HFF-Myc (cell line): ENCODE results near the gene ADCY9.

Source experiments
- DNase-seq: peaks from one replicate; pipeline ENCODE4 v3.0.0-alpha.2; 2011; ENCODE audit warnings: low read depth; ENCODE audit errors: extremely low read depth
- H3K4me3 ChIP-seq: replicated peaks from 2 replicates; pipeline ENCODE4 v1.5.1; 2011; ENCODE audit warnings: low read depth, mild to moderate bottlenecking, control low read depth, low read length
- TF ChIP-seq, protein P1 (sequence below): IDR thresholded peaks from 2 replicates; pipeline ENCODE4 v1.5.1; 2012; ENCODE audit warnings: mild to moderate bottlenecking, low read depth, low read length, control low read depth; ENCODE audit errors: missing control alignments

The ADCY9 gene

DNA sequence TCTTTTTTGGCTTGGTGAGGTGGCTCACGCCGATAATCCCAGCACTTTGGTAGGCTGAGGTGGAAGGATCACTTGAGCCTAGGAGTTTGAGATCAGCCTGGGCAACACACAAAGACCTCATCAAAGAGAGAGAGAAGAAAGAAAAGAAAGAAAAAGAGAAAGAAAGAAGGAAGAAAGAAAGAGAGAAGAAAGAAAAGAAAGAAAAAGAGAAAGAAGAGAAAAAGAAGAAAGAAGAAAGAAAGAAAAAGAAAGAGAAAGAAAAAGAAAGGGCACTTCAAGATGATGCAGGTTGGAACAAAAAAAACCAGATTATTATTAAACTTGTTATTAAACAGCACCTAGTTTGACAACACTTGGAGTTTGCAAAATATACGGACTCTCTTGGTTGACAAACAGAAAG, 21.2 kb upstream of the ADCY9 start:
- DNase-seq, result no peak
- no peak overlapping the region for H3K4me3 ChIP-seq
- TF ChIP-seq, protein P1, sequence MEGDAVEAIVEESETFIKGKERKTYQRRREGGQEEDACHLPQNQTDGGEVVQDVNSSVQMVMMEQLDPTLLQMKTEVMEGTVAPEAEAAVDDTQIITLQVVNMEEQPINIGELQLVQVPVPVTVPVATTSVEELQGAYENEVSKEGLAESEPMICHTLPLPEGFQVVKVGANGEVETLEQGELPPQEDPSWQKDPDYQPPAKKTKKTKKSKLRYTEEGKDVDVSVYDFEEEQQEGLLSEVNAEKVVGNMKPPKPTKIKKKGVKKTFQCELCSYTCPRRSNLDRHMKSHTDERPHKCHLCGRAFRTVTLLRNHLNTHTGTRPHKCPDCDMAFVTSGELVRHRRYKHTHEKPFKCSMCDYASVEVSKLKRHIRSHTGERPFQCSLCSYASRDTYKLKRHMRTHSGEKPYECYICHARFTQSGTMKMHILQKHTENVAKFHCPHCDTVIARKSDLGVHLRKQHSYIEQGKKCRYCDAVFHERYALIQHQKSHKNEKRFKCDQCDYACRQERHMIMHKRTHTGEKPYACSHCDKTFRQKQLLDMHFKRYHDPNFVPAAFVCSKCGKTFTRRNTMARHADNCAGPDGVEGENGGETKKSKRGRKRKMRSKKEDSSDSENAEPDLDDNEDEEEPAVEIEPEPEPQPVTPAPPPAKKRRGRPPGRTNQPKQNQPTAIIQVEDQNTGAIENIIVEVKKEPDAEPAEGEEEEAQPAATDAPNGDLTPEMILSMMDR, result no peak

DNA sequence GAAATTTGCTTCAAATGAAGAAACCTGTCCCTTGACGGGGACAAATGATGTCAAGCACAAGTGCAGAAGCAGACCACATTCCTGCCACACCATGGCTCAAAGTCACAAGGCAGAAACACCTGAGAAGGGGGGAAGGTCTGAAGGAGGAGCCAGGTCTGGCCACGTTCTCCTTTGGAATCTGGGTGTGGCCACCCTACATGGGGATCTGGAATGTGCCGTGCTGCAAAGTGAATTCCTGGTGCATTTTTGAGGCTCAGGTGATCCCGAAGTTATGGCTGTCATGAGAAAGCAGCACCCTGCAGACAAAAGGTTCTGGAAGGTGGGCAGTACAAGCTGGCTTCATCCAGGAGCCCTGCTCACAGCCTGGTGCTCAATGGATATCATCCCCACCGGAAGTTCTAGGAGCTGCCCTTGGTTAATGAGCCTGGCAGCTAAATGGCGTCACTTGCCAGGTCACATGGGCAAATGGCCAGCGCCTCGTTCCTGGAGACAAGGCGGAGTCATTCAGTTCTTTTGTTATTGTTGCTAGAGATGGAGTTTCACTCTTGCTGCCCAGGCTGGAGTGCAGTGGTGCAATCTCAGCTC, 20.1 kb upstream of the ADCY9 start:
- no peak for DNase-seq
- TF ChIP-seq, protein P1, result no peak
- H3K4me3 ChIP-seq, result no peak overlapping the region

DNA sequence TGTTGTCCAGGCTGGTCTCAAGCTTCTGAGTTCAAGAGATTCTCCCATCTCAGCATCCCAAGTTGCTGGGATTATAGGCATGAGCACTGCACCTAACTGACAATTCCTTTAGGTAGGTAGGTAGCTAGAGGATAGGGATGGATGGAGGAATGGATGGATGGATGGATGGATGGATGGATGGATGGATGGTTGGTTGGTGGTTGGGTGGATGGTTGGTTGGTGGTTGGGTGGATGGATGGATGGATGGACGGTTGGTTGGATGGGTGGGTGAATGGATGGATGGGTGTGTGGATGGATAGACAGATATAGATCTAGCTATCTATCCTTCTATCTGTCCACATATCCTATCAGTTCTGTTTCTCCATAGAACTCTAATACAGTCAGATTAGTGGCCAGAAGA, 19.3 kb upstream of the ADCY9 start:
- DNase-seq, result no peak
- H3K4me3 ChIP-seq, result no peak overlapping the region
- TF ChIP-seq, protein P1, result no peak

DNA sequence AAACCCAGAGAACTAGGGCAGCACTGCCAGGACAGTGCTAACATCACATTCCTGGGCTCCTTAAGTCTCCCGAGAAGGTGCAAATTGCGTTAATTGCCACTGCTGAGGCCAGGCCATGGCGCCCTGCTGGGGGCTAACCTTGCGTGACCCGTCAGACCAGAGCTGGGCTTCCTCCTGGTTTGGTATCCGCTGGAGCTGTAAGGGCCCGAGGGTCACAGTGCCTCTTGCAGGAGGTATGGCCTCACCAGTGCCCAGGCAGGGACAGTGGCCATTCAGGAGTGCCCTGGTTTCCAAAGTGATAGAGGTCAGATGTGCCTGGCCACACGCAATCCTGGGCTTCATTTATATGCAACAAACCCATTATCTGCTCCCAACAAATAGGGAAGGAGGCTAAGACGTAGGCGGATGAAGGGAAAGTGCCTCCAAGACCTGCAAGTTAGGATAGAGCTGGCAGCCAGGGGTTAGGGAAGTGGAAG, 17.7 kb upstream of the ADCY9 start:
- TF ChIP-seq, protein P1, result no peak
- no peak overlapping the region for H3K4me3 ChIP-seq
- DNase-seq, result no peak

DNA sequence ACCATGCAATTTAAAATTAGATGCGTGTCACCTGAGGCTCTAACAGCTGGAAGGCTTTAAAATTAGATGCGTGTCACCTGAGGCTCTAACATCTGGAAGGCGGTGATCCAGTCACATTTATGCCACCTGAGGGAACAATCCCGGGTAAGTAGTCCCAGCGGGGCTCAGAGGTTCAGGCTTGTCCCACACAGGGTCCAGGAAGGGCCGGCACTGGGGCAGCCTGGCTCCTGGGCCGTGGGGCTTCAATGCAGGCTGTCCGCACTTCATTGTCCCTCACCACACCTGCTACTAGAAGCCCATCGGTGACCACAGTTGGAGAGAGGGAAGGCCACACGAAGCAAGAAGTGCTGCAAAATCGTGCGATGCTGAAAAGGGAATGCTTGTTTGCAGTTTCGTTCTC, 15.4 kb upstream of the ADCY9 start:
- no peak overlapping the region for H3K4me3 ChIP-seq
- DNase-seq, result no peak
- TF ChIP-seq, protein P1, result no peak

DNA sequence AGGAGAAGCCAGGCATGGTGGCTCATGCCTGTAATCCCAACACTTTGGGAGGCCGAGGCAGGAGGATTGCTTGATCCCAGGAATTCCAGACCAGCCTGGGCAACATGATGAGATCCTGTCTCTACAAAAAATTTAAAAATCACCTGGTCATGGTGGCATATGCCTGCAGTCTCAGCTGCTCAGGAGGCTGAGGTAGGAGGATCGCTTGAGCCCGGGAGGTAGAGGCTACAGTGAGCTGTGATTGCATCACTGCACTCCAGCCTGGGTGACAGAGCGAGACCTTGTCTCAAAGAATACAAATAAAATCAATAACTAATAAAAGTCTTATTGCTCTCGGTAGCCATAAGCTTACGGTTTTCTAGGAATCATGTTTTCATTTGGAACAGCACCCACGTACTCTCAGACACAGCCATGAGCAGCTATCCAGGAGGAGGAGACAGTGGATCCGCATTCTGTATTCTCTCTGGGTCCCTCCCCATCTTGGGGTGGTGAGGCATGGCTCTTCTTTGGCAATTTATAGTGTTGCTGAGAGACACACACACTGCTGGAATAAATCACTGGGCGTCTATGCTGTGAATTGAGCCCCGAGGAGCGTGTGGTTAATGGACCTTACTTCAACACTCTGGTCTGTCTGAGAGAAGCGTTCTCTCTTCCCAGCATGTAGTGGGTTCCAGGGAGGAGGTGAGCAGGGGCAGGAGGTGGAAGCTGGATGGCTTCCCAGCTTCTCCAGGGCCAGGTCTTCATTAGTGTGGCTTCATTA, 8.5 kb upstream of the ADCY9 start:
- TF ChIP-seq, protein P1, result no peak
- no peak for DNase-seq
- H3K4me3 ChIP-seq, result no peak overlapping the region
